ENCODE data around the gene FBP2.
"Not testable (repeated sequence)": the region's sequence is repeated elsewhere in the genome, so short reads cannot be mapped to it uniquely, and the experiment has no call there.

DNA sequence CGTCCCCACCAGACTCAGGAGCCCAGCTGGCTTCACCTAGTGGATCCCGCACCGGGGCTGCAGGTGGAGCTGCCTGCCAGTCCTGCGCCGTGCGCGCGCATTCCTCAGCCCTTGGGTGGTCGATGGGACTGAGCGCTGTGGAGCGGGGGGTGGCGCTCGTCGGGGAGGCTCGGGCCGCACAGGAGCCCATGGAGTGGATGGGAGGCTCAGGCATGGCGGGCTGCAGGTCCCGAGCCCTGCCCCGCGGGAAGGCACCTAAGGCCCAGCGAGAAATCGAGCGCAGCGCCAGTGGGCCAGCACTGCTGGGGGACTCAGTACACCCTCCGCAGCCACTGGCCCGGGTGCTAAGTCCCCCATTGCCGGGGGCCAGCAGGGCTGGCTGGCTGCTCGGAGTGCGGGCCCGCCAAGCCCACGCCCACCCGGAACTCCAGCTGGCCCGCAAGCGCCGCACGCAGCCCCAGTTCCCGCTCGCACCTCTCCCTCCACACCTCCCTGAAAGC, 2.5 kb downstream of the FBP2 start:
- TF ChIP-seq, protein P1, sequence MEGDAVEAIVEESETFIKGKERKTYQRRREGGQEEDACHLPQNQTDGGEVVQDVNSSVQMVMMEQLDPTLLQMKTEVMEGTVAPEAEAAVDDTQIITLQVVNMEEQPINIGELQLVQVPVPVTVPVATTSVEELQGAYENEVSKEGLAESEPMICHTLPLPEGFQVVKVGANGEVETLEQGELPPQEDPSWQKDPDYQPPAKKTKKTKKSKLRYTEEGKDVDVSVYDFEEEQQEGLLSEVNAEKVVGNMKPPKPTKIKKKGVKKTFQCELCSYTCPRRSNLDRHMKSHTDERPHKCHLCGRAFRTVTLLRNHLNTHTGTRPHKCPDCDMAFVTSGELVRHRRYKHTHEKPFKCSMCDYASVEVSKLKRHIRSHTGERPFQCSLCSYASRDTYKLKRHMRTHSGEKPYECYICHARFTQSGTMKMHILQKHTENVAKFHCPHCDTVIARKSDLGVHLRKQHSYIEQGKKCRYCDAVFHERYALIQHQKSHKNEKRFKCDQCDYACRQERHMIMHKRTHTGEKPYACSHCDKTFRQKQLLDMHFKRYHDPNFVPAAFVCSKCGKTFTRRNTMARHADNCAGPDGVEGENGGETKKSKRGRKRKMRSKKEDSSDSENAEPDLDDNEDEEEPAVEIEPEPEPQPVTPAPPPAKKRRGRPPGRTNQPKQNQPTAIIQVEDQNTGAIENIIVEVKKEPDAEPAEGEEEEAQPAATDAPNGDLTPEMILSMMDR (IDR thresholded peaks at IDR 0.05), result not testable (repeated sequence)
- not testable (repeated sequence) for TF ChIP-seq EZH2 (IDR thresholded peaks at IDR 0.05; ENCODE audit: borderline replicate concordance, insufficient read depth, low read depth, low read length, poor library complexity, severe bottlenecking)

All from B cell (primary cell).